Prostate gland (tissue), 2 donors: ENCODE measurements around the gene KLHL24.

Experiments
- POLR2A ChIP-seq: fragments of 450-650 bp; IDR thresholded peaks from one replicate; pipeline ENCODE4 v1.6.1; 2016; ENCODE audit warnings: antibody characterized with exemption, mild to moderate bottlenecking
- TF ChIP-seq, protein P1 (sequence below), 4 experiments: fragments of 200-600 bp in 2 of 4; fragments of 450-650 bp in 2 of 4; sonication (generic) in 2 of 4; IDR thresholded peaks; 1 replicate in 3 of 4; 2 replicates in 1 of 4; pipeline ENCODE4 v1.5.1; 2016 to 2019; ENCODE audit warnings: antibody characterized with exemption in 4 of 4, mild to moderate bottlenecking in 2 of 4, moderate library complexity in 2 of 4

DNA sequence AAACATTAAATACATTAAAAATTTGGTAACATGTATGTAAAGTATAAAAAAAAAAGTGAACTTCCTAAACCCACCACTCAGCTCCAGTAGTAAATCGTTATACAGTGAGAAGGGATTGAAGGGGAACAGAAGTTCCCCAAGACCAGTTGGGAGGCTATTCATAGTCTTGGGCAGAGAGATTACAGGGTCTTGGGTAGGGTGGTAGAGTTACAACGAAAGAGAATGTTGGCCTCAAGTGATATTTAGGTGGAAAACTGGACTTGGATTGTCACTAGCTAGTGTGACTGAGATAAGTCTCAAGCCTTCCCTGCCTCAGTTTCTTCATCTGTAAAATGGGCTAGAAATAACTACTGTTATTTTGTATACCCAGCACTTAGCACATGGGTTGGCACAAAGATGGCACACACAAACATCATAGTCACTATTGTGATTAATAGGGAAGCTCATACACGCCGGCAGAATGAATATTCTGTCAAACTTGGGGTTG is 61.7 kb downstream of the KLHL24 start:
- TF ChIP-seq, protein P1, sequence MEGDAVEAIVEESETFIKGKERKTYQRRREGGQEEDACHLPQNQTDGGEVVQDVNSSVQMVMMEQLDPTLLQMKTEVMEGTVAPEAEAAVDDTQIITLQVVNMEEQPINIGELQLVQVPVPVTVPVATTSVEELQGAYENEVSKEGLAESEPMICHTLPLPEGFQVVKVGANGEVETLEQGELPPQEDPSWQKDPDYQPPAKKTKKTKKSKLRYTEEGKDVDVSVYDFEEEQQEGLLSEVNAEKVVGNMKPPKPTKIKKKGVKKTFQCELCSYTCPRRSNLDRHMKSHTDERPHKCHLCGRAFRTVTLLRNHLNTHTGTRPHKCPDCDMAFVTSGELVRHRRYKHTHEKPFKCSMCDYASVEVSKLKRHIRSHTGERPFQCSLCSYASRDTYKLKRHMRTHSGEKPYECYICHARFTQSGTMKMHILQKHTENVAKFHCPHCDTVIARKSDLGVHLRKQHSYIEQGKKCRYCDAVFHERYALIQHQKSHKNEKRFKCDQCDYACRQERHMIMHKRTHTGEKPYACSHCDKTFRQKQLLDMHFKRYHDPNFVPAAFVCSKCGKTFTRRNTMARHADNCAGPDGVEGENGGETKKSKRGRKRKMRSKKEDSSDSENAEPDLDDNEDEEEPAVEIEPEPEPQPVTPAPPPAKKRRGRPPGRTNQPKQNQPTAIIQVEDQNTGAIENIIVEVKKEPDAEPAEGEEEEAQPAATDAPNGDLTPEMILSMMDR (IDR thresholded peaks at IDR 0.05) = no peak
- TF ChIP-seq POLR2A = no peak
